ENCODE results near the gene GXYLT2.

DNA sequence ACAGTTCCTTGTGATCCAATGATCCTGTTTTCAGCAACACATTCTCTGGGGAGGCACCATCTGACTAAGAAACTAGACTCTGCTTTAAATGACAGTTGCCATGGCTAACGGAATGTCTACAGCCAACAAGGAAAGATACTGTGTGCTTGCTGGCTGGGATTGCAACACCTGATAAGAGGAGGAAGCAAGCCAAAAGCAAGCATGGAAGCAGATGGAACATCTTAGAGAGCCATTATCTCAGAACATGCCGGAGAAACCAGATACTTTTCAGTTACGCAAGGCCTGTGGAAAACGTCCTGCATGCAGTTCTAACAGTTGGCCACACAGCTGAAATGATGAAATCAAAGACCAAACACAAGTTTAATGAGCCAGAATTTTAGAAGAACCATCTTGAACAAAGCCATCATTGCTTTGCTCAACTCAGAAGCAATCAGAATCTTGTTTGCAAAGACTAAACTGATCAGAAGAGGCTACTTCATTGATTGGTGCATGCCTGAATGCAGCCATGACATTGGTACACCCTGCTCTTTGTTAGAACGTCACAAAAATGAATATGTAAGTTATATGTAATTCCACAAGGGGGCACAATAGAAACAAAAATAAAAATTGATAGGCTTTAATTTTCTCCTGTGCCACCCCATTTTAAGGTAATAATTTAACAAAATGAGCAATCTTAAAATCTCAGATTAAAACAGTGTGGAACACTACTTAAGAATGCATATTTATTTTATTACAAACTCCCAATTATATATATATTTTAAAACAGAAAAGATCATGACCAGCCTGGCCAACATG lies 50.8 kb downstream of the GXYLT2 start:
- no peak for TF ChIP-seq POLR2A (IDR thresholded peaks at IDR 0.05)
- TF ChIP-seq, protein P1, sequence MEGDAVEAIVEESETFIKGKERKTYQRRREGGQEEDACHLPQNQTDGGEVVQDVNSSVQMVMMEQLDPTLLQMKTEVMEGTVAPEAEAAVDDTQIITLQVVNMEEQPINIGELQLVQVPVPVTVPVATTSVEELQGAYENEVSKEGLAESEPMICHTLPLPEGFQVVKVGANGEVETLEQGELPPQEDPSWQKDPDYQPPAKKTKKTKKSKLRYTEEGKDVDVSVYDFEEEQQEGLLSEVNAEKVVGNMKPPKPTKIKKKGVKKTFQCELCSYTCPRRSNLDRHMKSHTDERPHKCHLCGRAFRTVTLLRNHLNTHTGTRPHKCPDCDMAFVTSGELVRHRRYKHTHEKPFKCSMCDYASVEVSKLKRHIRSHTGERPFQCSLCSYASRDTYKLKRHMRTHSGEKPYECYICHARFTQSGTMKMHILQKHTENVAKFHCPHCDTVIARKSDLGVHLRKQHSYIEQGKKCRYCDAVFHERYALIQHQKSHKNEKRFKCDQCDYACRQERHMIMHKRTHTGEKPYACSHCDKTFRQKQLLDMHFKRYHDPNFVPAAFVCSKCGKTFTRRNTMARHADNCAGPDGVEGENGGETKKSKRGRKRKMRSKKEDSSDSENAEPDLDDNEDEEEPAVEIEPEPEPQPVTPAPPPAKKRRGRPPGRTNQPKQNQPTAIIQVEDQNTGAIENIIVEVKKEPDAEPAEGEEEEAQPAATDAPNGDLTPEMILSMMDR (IDR thresholded peaks at IDR 0.05): no peak

Data from lower leg skin (tissue), 3 donors.